Measurements from ENCODE around the gene FRMPD4. TPM values are rescaled to one million over a fixed set of nuclear protein-coding genes. Genes with fewer than 3 reads are reported as not detected.

Gene FRMPD4
- total RNA-seq, 4 donors from 2014 or later: 0.16 TPM; not detected in 3

- intact Hi-C loops (cut with DNase I; ENCODE audit: low total_unique reads): no loop called here
- WGBS, 2 donors: 65 to 88% methylated on average over 2 of the region's 2 CpGs
- TF ChIP-seq CTCF (IDR thresholded peaks at IDR 0.05) (no peak), POLR2A (IDR thresholded peaks at IDR 0.05) (no peak)
- H3K4me3 ChIP-seq (ENCODE audit: low read depth, poor library complexity, severe bottlenecking): no peak overlapping the region
- DNase-seq (ENCODE audit: low spot score in 2 of 2): no peak
These were observed 322.7 kb downstream of the FRMPD4 start for GRCh38 chrX:12460929-12461328.

DNA sequence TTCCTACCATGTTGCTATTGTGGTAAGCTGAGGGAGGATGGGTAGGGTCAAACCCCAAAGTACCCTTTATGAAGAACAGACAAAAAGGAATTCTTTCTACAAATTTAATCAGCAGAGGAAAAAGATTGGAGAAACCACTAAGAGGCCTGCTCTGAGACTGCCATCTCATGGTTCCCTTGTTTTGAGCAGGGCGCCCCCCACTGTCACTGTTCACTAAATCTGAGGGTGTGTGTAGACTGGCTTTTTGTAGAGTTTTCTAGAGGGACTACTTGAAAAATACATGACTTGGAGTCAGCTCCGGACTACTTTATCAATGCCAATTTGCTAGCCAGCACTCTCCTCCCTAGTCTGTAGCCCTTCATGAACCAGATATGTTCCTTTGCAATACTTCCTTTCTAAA lies 324.8 kb downstream of the FRMPD4 start:
- no peak overlapping the region for H3K4me3 ChIP-seq (ENCODE audit: low read depth, poor library complexity, severe bottlenecking)
- 62 to 85% methylated on average over 2 of the region's 2 CpGs for WGBS, 2 donors
- no peak for DNase-seq (ENCODE audit: low spot score in 2 of 2)
- intact Hi-C loops (cut with DNase I; ENCODE audit: low total_unique reads): no loop called here
- no peak for TF ChIP-seq POLR2A (IDR thresholded peaks at IDR 0.05)
- no peak for TF ChIP-seq CTCF (IDR thresholded peaks at IDR 0.05)

DNA sequence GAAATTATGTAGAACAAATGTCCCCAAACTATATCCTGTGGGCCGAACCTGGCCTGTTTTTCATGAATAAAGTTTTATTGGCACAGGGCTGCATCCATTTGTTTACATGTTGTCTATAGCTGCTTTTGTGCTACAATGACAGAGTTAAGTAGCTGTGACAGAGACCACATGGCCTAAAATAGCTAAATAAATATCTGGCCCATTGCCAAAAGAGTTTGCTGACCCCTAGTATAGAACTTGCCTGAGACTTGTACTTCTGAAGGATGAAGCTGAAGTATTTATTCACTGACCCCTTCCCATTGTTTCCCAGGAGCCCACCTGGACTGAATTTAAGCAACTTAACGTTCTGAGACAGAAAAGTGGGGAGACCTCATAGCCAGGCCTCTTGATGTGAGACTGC lies 325.6 kb downstream of the FRMPD4 start:
- no peak overlapping the region for H3K4me3 ChIP-seq (ENCODE audit: low read depth, poor library complexity, severe bottlenecking)
- no peak for DNase-seq (ENCODE audit: low spot score in 2 of 2)
- intact Hi-C loops (cut with DNase I; ENCODE audit: low total_unique reads): no loop called here
- 49 to 72% methylated on average over 2 of the region's 2 CpGs for WGBS, 2 donors
- no peak for TF ChIP-seq POLR2A (IDR thresholded peaks at IDR 0.05)
- TF ChIP-seq CTCF (IDR thresholded peaks at IDR 0.05): no peak

GRCh38 chrX:12467321-12467720 lies 329.0 kb downstream of the FRMPD4 start:
- no peak overlapping the region for H3K4me3 ChIP-seq (ENCODE audit: low read depth, poor library complexity, severe bottlenecking)
- intact Hi-C loops (cut with DNase I; ENCODE audit: low total_unique reads): no loop called here
- no peak for DNase-seq (ENCODE audit: low spot score in 2 of 2)
- TF ChIP-seq POLR2A (IDR thresholded peaks at IDR 0.05): no peak
- TF ChIP-seq CTCF (IDR thresholded peaks at IDR 0.05): no peak
- 53 to 82% methylated on average over 1 of the region's 1 CpG for WGBS, 2 donors

DNA sequence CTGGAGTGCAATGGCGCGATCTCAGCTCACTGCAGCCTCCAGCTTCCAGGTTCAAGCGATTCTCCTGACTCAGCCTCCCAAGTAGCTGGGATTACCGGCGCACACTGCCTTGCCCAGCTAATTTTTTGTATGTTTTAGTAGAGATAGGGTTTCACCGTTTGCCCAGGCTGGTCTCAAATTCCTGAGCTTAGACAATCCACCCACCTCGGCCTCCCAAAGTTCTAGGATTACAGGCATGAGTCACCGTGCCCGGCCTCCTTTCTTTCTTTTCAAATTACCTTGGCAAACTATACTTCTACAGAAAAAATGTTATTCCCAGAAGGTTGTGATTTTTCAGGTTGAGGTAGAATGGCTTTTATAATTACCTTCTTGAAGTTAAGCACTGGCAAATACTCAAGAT lies 331.0 kb downstream of the FRMPD4 start:
- TF ChIP-seq CTCF (IDR thresholded peaks at IDR 0.05): no peak
- no peak for TF ChIP-seq POLR2A (IDR thresholded peaks at IDR 0.05)
- WGBS, 2 donors: 70 to 77% methylated on average over 9 of the region's 9 CpGs
- no peak overlapping the region for H3K4me3 ChIP-seq (ENCODE audit: low read depth, poor library complexity, severe bottlenecking)
- intact Hi-C loops (cut with DNase I; ENCODE audit: low total_unique reads): no loop called here
- no peak for DNase-seq (ENCODE audit: low spot score in 2 of 2)

DNA sequence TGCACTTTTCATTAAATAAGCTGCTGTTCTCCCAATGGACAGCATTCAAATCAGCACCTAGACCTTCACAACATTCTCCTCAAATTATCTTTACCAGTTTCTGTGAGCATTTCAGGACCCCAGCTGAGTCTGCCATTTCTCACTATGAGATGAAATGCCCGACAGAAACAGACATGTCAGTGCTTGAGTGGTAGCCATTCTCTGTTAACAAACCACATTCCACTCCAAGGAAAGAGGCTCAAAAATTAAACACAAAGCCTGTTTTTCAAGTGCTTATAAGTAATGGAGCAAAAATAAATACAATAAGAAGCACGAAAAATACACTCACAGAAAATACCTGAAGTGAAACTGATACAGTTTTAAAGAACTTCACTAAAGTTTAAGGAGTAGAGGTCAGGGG lies 332.8 kb downstream of the FRMPD4 start:
- intact Hi-C loops (cut with DNase I; ENCODE audit: low total_unique reads): no loop called here
- no peak for DNase-seq (ENCODE audit: low spot score in 2 of 2)
- TF ChIP-seq CTCF (IDR thresholded peaks at IDR 0.05) (no peak), POLR2A (IDR thresholded peaks at IDR 0.05) (no peak)
- WGBS, 2 donors: 34 to 63% methylated on average over 2 of the region's 2 CpGs
- H3K4me3 ChIP-seq (ENCODE audit: low read depth, poor library complexity, severe bottlenecking): no peak overlapping the region

All from lower leg skin (tissue), 4 donors.